GM21717 (cell line): ENCODE data around the gene R3HDML.
"Not testable (repeated sequence)": the region's sequence is repeated elsewhere in the genome, so short reads cannot be mapped to it uniquely, and the experiment has no call there.

ENCODE experiments used
- ATAC-seq: cut with Tn5 transposase; IDR thresholded peaks from one replicate; pipeline ENCODE4 v1.9.1; 2021; ENCODE audit warnings: mild to moderate bottlenecking, moderate library complexity; ENCODE audit not compliant: unreplicated experiment

The R3HDML gene, protein sequence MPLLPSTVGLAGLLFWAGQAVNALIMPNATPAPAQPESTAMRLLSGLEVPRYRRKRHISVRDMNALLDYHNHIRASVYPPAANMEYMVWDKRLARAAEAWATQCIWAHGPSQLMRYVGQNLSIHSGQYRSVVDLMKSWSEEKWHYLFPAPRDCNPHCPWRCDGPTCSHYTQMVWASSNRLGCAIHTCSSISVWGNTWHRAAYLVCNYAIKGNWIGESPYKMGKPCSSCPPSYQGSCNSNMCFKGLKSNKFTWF

DNA sequence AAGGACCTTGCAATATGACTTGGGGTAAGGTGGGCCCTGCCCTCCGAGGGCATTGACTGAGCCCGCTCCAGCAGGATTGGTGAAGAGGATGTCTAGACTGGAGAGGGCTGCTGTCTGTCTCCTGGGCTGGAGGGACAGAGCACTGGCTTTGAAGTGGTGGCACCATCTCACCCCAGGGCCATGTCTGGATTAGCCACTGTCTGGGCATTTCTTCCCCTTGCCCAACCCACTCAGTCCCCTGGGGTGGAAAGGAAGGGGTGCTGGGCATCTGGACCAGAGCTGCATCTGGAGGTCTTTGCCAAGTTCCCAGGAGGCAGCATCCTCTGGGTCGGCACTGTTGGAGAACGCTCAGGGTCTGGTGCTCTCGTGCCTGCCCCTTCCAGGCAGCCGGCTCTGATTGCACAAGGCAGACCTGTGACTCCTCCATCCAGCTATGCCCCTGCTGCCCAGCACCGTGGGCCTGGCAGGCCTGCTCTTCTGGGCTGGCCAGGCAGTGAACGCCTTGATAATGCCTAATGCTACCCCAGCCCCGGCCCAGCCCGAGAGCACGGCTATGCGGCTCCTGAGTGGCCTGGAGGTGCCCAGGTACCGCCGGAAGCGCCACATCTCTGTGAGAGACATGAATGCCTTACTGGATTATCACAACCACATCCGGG lies at the start of gene R3HDML:
TSS of gene R3HDML (plus strand) at position 319 of the 656 bp plus-strand sequence. CDS start at position 434, 115 bp downstream.
- no peak for ATAC-seq

- ATAC-seq: no peak
Observed at GRCh38 chr20:44287272-44288097, 49.4 kb upstream of the R3HDML start.

GRCh38 chr20:44288252-44288651 lies 48.6 kb upstream of the R3HDML start:
- no peak for ATAC-seq

- ATAC-seq: no peak
Observed at GRCh38 chr20:44291754-44292153, 45.1 kb upstream of the R3HDML start.

- no peak for ATAC-seq
Observed at GRCh38 chr20:44296011-44296410, 40.8 kb upstream of the R3HDML start.

DNA sequence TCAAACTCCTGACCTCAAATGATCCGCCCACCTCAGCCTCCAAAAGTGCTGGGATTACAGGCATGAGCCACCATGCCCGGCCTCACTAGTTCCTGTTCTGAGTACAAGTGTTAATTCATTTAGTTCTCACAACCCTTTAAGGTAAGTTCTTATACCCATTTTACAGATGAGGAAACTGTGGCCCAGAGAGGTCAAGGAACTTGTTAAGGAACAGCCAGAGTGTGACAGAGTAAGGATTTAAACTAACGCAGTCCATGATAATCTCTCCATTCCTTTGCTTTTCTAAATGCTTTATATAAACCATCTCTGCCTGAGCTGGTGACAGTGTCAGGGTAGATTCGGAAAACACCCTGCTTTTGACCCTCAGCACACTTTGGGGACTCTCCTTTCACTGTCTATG lies 39.1 kb upstream of the R3HDML start:
- ATAC-seq: no peak

DNA sequence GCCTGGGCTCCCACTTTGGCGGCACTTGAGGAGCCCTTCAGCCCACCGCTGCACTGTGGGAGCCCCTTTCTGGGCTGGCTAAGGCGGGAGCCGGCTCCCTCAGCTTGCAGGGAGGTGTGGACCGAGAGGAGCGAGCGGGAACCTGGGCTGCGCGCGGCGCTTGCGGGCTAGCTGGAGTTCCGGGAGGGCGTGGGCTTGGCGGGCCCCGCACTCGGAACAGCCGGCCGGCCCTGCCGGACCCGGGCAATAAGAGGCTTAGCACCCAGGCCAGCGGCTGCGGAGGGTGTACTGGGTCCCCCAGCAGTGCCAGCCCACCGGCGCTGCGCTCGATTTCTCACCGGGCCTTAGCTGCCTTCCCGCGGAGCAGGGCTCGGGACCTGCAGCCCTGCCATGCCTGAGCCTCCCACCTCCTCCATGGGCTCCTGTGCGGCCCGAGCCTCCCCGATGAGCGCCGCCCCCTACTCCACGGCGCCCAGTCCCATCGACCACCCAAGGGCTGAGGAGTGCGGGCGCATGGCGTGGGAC lies 37.8 kb upstream of the R3HDML start:
- not testable (repeated sequence) for ATAC-seq

- no peak for ATAC-seq
Observed at GRCh38 chr20:44301285-44301684, 35.6 kb upstream of the R3HDML start.

GRCh38 chr20:44302026-44302669 lies 34.7 kb upstream of the R3HDML start:
- no peak for ATAC-seq

DNA sequence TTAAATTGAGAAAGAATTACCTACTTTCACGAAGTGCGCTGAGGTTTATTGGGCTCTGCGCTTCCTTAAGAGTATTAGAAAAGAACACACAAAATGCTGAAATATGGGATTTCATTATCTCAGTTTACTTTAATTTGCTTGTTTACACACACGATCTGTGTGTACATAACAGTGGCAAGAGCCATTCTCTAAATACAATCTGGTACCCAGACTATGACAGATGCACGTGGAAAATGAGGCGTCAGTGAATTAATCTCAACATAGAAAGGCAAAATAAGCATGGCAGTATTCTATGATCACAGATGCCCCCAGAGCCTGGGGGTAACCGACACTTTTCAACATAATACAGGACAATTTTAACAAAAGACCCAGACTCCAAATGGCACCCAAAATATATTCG lies 34.1 kb upstream of the R3HDML start:
- ATAC-seq: no peak

- ATAC-seq: no peak
Observed at GRCh38 chr20:44304383-44304782, 32.5 kb upstream of the R3HDML start.

- ATAC-seq: no peak
Observed at GRCh38 chr20:44306927-44307326, 29.9 kb upstream of the R3HDML start.

DNA sequence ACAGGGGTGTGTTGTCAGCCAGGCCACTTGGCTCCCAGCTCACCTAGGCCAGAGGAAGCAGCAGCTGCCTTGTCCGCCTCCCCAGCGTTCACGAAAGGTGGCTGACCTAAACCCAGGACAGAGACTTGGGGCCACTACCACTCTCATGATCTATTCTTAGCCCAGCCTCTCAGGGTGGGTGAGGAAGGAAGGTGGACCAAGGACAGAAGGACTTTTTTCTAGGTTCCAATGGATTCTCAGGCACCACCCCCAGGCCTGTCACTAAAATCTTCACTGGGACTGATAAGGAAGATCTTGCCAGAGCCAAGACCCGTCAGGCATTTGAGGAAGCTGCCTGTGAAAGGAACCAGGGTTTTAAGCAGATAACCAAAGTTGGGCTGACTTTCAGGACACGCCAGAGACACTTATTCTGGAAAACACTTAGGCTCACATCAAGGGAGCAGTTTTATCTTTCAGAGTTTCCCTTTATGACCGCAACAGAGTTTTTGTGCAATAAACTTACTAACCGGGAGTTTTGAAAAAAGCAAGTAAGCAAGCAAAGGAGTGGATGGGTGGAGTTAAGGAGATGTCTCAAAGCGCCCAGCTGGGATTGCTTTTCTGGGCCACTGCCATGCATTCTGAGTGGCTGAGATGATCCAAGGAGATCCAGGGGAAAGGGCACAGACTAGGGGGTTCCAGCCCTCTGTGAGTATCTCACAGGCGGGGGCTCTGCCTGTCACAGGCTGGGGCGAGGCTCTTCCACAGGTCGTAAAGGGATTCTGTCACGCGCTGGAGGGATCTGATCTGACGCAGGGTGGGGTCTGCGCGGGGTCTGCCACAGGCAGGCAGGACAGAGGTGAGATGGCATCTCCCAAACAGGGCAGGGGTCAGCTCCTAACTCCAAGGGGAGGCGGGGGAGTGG lies 26.8 kb upstream of the R3HDML start:
- ATAC-seq: peak; percentile 8

DNA sequence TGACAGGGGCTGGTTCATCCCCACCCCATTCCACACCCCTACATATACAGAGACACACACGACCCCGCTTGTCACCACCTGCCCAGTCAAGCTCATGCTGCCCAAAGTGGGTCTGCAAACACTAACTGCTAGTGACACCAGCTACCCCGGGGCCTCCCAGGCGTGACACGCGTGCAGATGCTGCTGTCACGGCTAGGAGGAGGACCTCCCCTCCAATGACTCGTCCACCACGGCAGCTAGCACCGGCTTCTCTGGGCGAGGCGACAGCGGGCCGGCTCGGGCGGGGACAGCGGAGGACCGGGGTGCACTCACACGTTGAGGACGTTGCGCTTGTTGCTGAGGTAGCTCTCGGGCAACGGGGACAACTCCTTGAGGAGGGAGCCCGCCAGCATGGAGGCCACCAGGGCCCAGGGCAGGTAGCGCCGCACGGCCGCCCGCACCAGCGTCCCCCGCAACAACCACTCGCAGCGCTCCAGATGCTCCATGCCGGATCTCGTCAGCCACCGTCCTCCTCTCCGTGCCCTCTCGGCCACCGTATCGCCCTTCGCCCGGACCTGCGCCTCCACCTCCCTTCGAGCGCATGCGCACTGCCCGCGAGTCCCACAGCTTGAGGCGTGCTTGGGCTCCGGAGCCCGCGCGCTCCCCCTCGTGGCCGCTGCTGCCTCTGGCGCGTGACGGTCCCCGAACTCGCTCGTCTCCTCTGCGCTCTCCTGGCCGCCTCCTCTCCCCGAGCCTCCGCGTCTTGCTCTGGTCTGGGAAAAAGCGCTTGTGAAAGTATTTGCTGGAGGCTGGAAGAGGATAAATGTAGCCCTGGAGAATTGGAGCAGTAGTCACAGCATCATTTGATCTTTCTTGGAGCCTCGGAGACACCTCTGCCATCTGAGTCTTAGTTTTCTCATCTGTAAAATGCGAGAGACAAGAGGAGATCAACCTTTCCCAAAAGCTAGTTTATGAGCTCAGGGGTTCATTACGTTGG lies 25.9 kb upstream of the R3HDML start, which contains the start of gene FITM2:
TSS of gene FITM2 (minus strand) at position 539 of the 976 bp plus-strand sequence. CDS start at position 485, 54 bp downstream.
- peak; percentile 75 for ATAC-seq

DNA sequence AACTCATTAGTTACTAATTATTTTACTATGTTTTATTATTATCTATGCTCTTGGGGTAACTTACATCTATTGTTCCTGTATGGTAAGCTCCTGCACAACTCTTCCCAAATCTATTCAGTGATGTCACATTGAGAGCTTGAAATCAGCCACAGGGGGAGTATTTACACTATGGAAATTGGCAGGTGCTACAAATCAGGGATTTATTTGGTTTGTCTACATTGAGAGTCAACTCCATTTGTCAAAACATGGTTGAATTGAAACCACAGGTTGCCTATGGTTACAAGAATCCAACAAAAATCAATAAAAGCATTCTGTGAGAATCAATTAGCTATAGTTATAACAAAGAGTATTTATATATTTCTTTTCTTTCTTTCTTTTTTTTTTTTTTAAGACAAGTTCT lies 22.0 kb upstream of the R3HDML start:
- ATAC-seq: no peak

DNA sequence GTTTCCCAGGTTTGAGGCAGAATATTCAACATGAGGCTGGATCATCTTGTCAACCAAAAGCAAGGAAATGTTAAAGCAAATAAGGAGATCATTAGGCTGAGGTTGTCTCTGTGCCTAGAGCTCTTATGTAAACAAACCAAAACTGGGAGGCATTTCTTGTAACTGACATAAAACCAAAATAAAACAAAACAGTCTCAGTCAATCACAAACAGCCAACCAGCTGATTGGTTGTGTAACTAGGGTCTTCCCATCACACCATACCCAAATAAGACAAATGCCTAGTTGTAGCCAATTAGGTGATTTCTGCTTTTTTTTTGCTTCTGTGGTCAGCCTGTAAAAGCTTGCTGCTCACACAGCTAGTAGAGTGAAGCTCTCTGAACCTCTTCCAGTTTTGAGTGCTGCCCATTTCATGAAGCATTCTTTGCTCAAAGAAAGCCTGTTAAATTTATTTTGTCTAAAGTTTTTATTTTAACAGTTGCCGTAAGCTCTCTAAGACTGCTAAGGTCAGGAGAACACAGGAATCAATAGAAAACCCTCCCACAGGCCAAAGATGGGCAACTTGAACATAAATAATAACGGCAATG lies 16.9 kb upstream of the R3HDML start:
- ATAC-seq: no peak

DNA sequence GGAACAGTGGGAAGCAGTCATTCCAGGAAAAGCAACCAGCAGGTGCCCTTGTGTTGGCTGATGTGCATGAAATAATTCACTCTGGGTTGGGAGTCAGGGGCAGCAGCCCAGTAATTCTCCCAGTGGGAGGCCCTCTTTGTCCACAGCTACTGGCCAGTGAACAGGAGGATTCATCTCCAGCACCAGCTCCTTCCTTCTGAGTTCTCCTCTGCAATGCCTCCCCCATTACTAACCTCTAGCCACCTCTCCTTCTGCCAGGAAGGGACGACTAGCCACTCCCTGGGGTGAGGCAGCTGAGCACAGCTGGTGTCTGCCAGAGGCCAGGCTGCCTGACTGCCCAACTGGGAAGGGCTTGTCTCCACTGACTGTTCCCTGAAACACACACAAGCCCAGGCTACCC lies 12.5 kb upstream of the R3HDML start:
- ATAC-seq: no peak

- no peak for ATAC-seq
Observed at GRCh38 chr20:44326391-44327159, 10.3 kb upstream of the R3HDML start.
